Naive thymus-derived CD8-positive, alpha-beta T cell (primary cell): ENCODE measurements around the gene ZNF785. TPM values are rescaled to one million over a fixed set of nuclear protein-coding genes. Genes with fewer than 3 reads are reported as not detected.

Experiments
- ATAC-seq, 2 donors: fragments of 150-1000 bp; cut with Tn5 transposase in 1 of 2; sonication (Bioruptor Pico), chemical (Tn5 transposase) in 1 of 2; 1 replicate in 1 of 2; 2 replicates in 1 of 2; pipeline ENCODE4 v1.10.0; 2021; ENCODE audit warnings: mild to moderate bottlenecking in 2 of 2, moderate library complexity in 2 of 2
- POLR2A ChIA-PET: fragments of 350-600 bp; sonication (Branson Sonifier 250); formaldehyde crosslinking; loops from one replicate; lab custom pipeline; 2021; ENCODE audit warnings: antibody characterized with exemption; lab: Charles Lee
- DNase-seq, 10 donors: peaks; one replicate each; pipeline versions ENCODE4 v3.0.0 to v3.0.0-alpha.2; 2020 to 2022
- H3K27ac Mint-ChIP-seq, 10 donors: one replicate each; pipeline ENCODE4 v1.8.0; 2020 to 2022; ENCODE audit warnings: mild to moderate bottlenecking in 10 of 10, mixed read lengths in 10 of 10, moderate library complexity in 4 of 10, inconsistent platforms in 1 of 10
- H3K27me3 Mint-ChIP-seq, 5 donors: one replicate each; pipeline ENCODE4 v1.8.0; 2021 to 2022; ENCODE audit warnings: mixed read lengths in 5 of 5
- H3K36me3 Mint-ChIP-seq, 3 donors: one replicate each; pipeline ENCODE4 v1.8.0; 2020 to 2022; ENCODE audit warnings: mixed read lengths in 3 of 3, mild to moderate bottlenecking in 2 of 3, inconsistent platforms in 1 of 3
- H3K4me1 Mint-ChIP-seq, 4 donors: one replicate each; pipeline ENCODE4 v1.8.0; 2021 to 2022; ENCODE audit warnings: mixed read lengths in 4 of 4
- H3K4me3 Mint-ChIP-seq, 10 donors: one replicate each; pipeline ENCODE4 v1.8.0; 2020 to 2022; ENCODE audit warnings: mild to moderate bottlenecking in 10 of 10, mixed read lengths in 10 of 10, moderate library complexity in 6 of 10, inconsistent platforms in 1 of 10
- H3K9me3 Mint-ChIP-seq, 9 donors: one replicate each; pipeline ENCODE4 v1.8.0; 2020 to 2022; ENCODE audit warnings: mixed read lengths in 9 of 9, mild to moderate bottlenecking in 3 of 9, inconsistent platforms in 1 of 9, moderate library complexity in 1 of 9
- polyA plus RNA-seq, 3 donors: library from polyadenylated mRNA; unstranded; fragments of 300-500 nt; fragmentation: Illumina TruSeq; gene quantifications; one replicate each; pipeline ENCODE4 v1.2.3, GENCODE V29; 2021
- total RNA-seq, 8 experiments: library from RNA in 2 of 8; stranded (reverse) in 2 of 8; gene quantifications; one replicate each; pipeline ENCODE4 v1.2.3 and lab custom pipeline; 2021 to 2026

Gene ZNF785
- total and polyA plus RNA-seq, 5 experiments from 2014 or later = 1.6 to 23.3 (median 3.5) TPM

GRCh38 chr16:30533748-30534367 is 51.6 kb downstream of the ZNF785 start:
- no peaks in the 10 kb centered on the region for H3K27me3 Mint-ChIP-seq
- DNase-seq = peak in 1 of 10 donors; percentile 18
- POLR2A ChIA-PET = interaction anchor here (0.7 to 4.7 kb wide), 22 partner anchors 9 to 729 kb away, joined by 3 to 105 read pairs (median 10); partner anchors contain the start of genes DCTPP1, FBRS, PRR14 and SEPHS2
- ATAC-seq = peak; percentile 1 to 2
- H3K4me3 Mint-ChIP-seq = peak overlapping the region; percentile 83 to 98 (median 92)
- H3K9me3 Mint-ChIP-seq = no peaks in the 10 kb centered on the region
- H3K36me3 Mint-ChIP-seq = peaks cover 0 to 14% (median 3%) of the 10 kb centered on the region in 3 donors
- H3K27ac Mint-ChIP-seq = peak overlapping the region; percentile 84 to 99 (median 90)
- peaks cover 12 to 49% (median 38%) of the 10 kb centered on the region in 4 donors for H3K4me1 Mint-ChIP-seq

GRCh38 chr16:30533146-30533522 is 52.4 kb downstream of the ZNF785 start:
- peaks cover 0 to 14% (median 3%) of the 10 kb centered on the region in 3 donors for H3K36me3 Mint-ChIP-seq
- H3K27me3 Mint-ChIP-seq = no peaks in the 10 kb centered on the region
- peaks cover 12 to 54% (median 41%) of the 10 kb centered on the region in 4 donors for H3K4me1 Mint-ChIP-seq
- H3K4me3 Mint-ChIP-seq = peak overlapping the region; percentile 58 to 94 (median 73)
- H3K27ac Mint-ChIP-seq = peak overlapping the region in 9 of 10 donors; percentile 73 to 90 (median 84)
- no peak for ATAC-seq
- no peaks in the 10 kb centered on the region for H3K9me3 Mint-ChIP-seq
- POLR2A ChIA-PET = interaction anchor here (0.7 to 4.7 kb wide), 6 partner anchors 19 to 126 kb away, joined by 6 to 105 read pairs (median 18); partner anchors contain the start of genes FBRS, ZNF688, ZNF689 and ZNF764
- DNase-seq = no peak

GRCh38 chr16:30532285-30533145 is 53.0 kb downstream of the ZNF785 start:
- Mint-ChIP-seq H3K27ac (peak overlapping the region in 7 of 10 donors; percentile 74 to 88 (median 84)), H3K27me3 (no peaks in the 10 kb centered on the region), H3K36me3 (peaks cover 0 to 14% (median 3%) of the 10 kb centered on the region in 3 donors), H3K4me1 (peaks cover 16 to 55% (median 44%) of the 10 kb centered on the region in 4 donors), H3K9me3 (no peaks in the 10 kb centered on the region), H3K4me3 (peak overlapping the region in 8 of 10 donors; percentile 58 to 94 (median 75))
- ATAC-seq (no peak), DNase-seq (no peak)
- POLR2A ChIA-PET = interaction anchor here (0.7 to 4.7 kb wide), 4 partner anchors 25 to 77 kb away, joined by 4 to 105 read pairs (median 32); partner anchors contain the start of genes ZNF688 and ZNF764

Other genes with a start within 250 kb of the ZNF785 start
- 10 to 100 TPM; 62.9 to 66.8 TPM for gene CD2BP2, start 230.4 kb downstream of the ZNF785 start, total RNA-seq
- gene CD2BP2, start 230.4 kb downstream of the ZNF785 start, polyA plus RNA-seq = 10 to 100 TPM; 20.6 to 21.9 (median 21.7) TPM
- gene TBC1D10B, start 215.2 kb downstream of the ZNF785 start, total RNA-seq = 10 to 100 TPM; 32.9 to 36.9 TPM
- gene TBC1D10B, start 215.2 kb downstream of the ZNF785 start, polyA plus RNA-seq = 10 to 100 TPM in 1 of 3 donors, 1 to 10 TPM in 2; 6.6 to 10.5 (median 7.3) TPM
- gene MYL11, start 210.9 kb downstream of the ZNF785 start, total RNA-seq = 1 to 10 TPM in 1 of 2 experiments, not detected in 1; 1.9 TPM
- 1 to 10 TPM in 2 of 3 donors, not detected in 1; 1.1 to 4.2 TPM for gene MYL11, start 210.9 kb downstream of the ZNF785 start, polyA plus RNA-seq
- 100 to 1,000 TPM; 216 to 222 TPM for gene SEPTIN1, start 203.1 kb downstream of the ZNF785 start, total RNA-seq
- gene SEPTIN1, start 203.1 kb downstream of the ZNF785 start, polyA plus RNA-seq = 100 to 1,000 TPM; 178 to 249 (median 242) TPM
- gene ZNF48, start 190.3 kb downstream of the ZNF785 start, total RNA-seq = 10 to 100 TPM; 12.7 to 14.3 TPM
- gene ZNF48, start 190.3 kb downstream of the ZNF785 start, polyA plus RNA-seq = 10 to 100 TPM in 1 of 3 donors, 1 to 10 TPM in 2; 6.1 to 11.7 (median 7.5) TPM
- gene ZNF771, start 178.1 kb downstream of the ZNF785 start, total RNA-seq = 1 to 10 TPM; 5.5 to 7.6 TPM
- gene ZNF771, start 178.1 kb downstream of the ZNF785 start, polyA plus RNA-seq = 1 to 10 TPM; 2.1 to 6.7 (median 3.8) TPM
- gene DCTPP1, start 155.7 kb downstream of the ZNF785 start, total RNA-seq = 10 to 100 TPM; 15.2 to 16.7 TPM
- 10 to 100 TPM; 63.0 to 79.6 (median 64.0) TPM for gene DCTPP1, start 155.7 kb downstream of the ZNF785 start, polyA plus RNA-seq
- 10 to 100 TPM; 52.3 to 55.1 TPM for gene SEPHS2, start 139.8 kb downstream of the ZNF785 start, total RNA-seq
- gene SEPHS2, start 139.8 kb downstream of the ZNF785 start, polyA plus RNA-seq = 10 to 100 TPM; 45.5 to 60.7 (median 55.0) TPM
- gene ITGAL, start 113.0 kb downstream of the ZNF785 start, total RNA-seq = 100 to 1,000 TPM; 334 to 339 TPM
- gene ITGAL, start 113.0 kb downstream of the ZNF785 start, polyA plus RNA-seq = 100 to 1,000 TPM; 121 to 157 (median 124) TPM
- gene ZNF768, start 59.1 kb downstream of the ZNF785 start, total RNA-seq = 1 to 10 TPM; 8.3 to 8.5 TPM
- 1 to 10 TPM; 1.1 to 2.1 (median 1.5) TPM for gene ZNF768, start 59.1 kb downstream of the ZNF785 start, polyA plus RNA-seq
- gene ZNF747, start 50.8 kb downstream of the ZNF785 start, total RNA-seq = 10 to 100 TPM; 21.8 to 21.9 TPM
- 10 to 100 TPM in 2 of 3 donors, 1 to 10 TPM in 1; 9.5 to 12.0 (median 11.4) TPM for gene ZNF747, start 50.8 kb downstream of the ZNF785 start, polyA plus RNA-seq
- gene ZNF764, start 27.3 kb downstream of the ZNF785 start, total RNA-seq = 10 to 100 TPM; 18.8 to 19.3 TPM
- gene ZNF764, start 27.3 kb downstream of the ZNF785 start, polyA plus RNA-seq = 1 to 10 TPM; 3.6 to 6.5 (median 4.0) TPM
- gene ZNF688, start 14.0 kb downstream of the ZNF785 start, total RNA-seq = 10 to 100 TPM; 19.9 to 21.2 TPM
- gene ZNF688, start 14.0 kb downstream of the ZNF785 start, polyA plus RNA-seq = 10 to 100 TPM; 21.2 to 22.0 (median 21.7) TPM
- 10 to 100 TPM; 10.8 to 13.7 TPM for gene ZNF689, start 24.7 kb upstream of the ZNF785 start, total RNA-seq
- 10 to 100 TPM in 2 of 3 donors, 1 to 10 TPM in 1; 7.7 to 12.5 (median 11.0) TPM for gene ZNF689, start 24.7 kb upstream of the ZNF785 start, polyA plus RNA-seq
- gene PRR14, start 65.3 kb upstream of the ZNF785 start, total RNA-seq = 10 to 100 TPM; 81.4 to 83.8 TPM
- gene PRR14, start 65.3 kb upstream of the ZNF785 start, polyA plus RNA-seq = 10 to 100 TPM; 13.3 to 22.3 (median 15.3) TPM
- 100 to 1,000 TPM; 208 to 221 TPM for gene FBRS, start 72.7 kb upstream of the ZNF785 start, total RNA-seq
- gene FBRS, start 72.7 kb upstream of the ZNF785 start, polyA plus RNA-seq = 1 to 10 TPM; 3.2 to 8.0 (median 4.4) TPM
- 100 to 1,000 TPM; 107 to 110 TPM for gene SRCAP, start 113.5 kb upstream of the ZNF785 start, total RNA-seq
- 10 to 100 TPM in 2 of 3 donors, 1 to 10 TPM in 1; 5.2 to 31.3 (median 14.9) TPM for gene SRCAP, start 113.5 kb upstream of the ZNF785 start, polyA plus RNA-seq
- gene PHKG2, start 162.7 kb upstream of the ZNF785 start, total RNA-seq = 10 to 100 TPM; 50.2 to 53.7 TPM
- gene PHKG2, start 162.7 kb upstream of the ZNF785 start, polyA plus RNA-seq = 10 to 100 TPM; 39.7 to 43.1 (median 40.6) TPM
- 1 to 10 TPM; 2.0 to 4.1 TPM for gene CFAP119, start 176.4 kb upstream of the ZNF785 start, total RNA-seq
- under 1 TPM; 0.11 to 0.38 (median 0.31) TPM for gene CFAP119, start 176.4 kb upstream of the ZNF785 start, polyA plus RNA-seq
- gene RNF40, start 176.6 kb upstream of the ZNF785 start, total RNA-seq = 100 to 1,000 TPM; 112 to 114 TPM
- 10 to 100 TPM; 24.4 to 52.4 (median 27.2) TPM for gene RNF40, start 176.6 kb upstream of the ZNF785 start, polyA plus RNA-seq
- 1 to 10 TPM; 9.3 to 10.0 TPM for gene ZNF629, start 201.5 kb upstream of the ZNF785 start, total RNA-seq
- gene ZNF629, start 201.5 kb upstream of the ZNF785 start, polyA plus RNA-seq = 1 to 10 TPM in 1 of 3 donors, under 1 TPM in 2; 0.17 to 2.5 (median 0.91) TPM